Activated CD8-positive, alpha-beta T cell treated with anti-CD3 and anti-CD28 coated beads for 36 hours (primary cell): Measurements from ENCODE around the gene ATXN1. TPM values are rescaled to one million over a fixed set of nuclear protein-coding genes. Genes with fewer than 3 reads are reported as not detected.

ENCODE experiments used
- ATAC-seq: fragments of 200-7000 bp; cut with Tn5 transposase; one replicate; pipeline ENCODE4 v1.10.0; 2021; ENCODE audit warnings: mild to moderate bottlenecking, moderate library complexity
- CTCF ChIA-PET: fragments of 350-600 bp; sonication (Branson Sonifier 250); formaldehyde crosslinking; loops from one replicate; lab custom pipeline; 2021; ENCODE audit warnings: antibody characterized with exemption; lab: Charles Lee
- POLR2A ChIA-PET: fragments of 350-600 bp; sonication (Branson Sonifier 250); formaldehyde crosslinking; loops from one replicate; lab custom pipeline; 2021; ENCODE audit warnings: antibody characterized with exemption; lab: Charles Lee
- DNase-seq: peaks from one replicate; pipeline ENCODE4 v3.0.0-alpha.2; 2020
- H3K27ac Mint-ChIP-seq: one replicate; pipeline ENCODE4 v1.8.0; 2021; ENCODE audit warnings: mild to moderate bottlenecking, mixed read lengths
- H3K27me3 Mint-ChIP-seq: one replicate; pipeline ENCODE4 v1.8.0; 2021; ENCODE audit warnings: mixed read lengths
- H3K36me3 Mint-ChIP-seq: one replicate; pipeline ENCODE4 v1.8.0; 2021; ENCODE audit warnings: low read depth, mixed read lengths
- H3K4me1 Mint-ChIP-seq: one replicate; pipeline ENCODE4 v1.8.0; 2021; ENCODE audit warnings: low read depth, mixed read lengths
- H3K4me3 Mint-ChIP-seq: one replicate; pipeline ENCODE4 v1.8.0; 2021; ENCODE audit warnings: mild to moderate bottlenecking, moderate library complexity, mixed read lengths
- H3K9me3 Mint-ChIP-seq: one replicate; pipeline ENCODE4 v1.8.0; 2021; ENCODE audit warnings: mixed read lengths
- CTCF ChIP-seq: fragments of 200-600 bp; IDR thresholded peaks from one replicate; pipeline ENCODE4 v1.8.0; 2022; ENCODE audit warnings: antibody characterized with exemption, mild to moderate bottlenecking
- intact Hi-C: fragments of 100-400 bp; cut with micrococcal nuclease; formaldehyde crosslinking; loops from one replicate; pipeline ENCODE4 v1.10.0; 2022
- total RNA-seq, 2 experiments: library from RNA; stranded (reverse); gene quantifications; one replicate each; pipeline ENCODE4 v1.2.3, GENCODE V29; 2021

The ATXN1 gene
- total RNA-seq, 2 experiments from 2014 or later = 35.4 to 40.8 TPM

GRCh38 chr6:16689788-16690607 is 71.3 kb downstream of the ATXN1 start:
- intact Hi-C loops = loop anchor here (5.0 to 10.0 kb wide), 3 partner anchors 37 to 365 kb away; partner anchors contain the start of gene ATXN1
- H3K4me1 Mint-ChIP-seq = peaks cover 86% of the 10 kb centered on the region
- H3K4me3 Mint-ChIP-seq = peak overlapping the region; percentile 17
- H3K27ac Mint-ChIP-seq = peak overlapping the region; percentile 92
- no peaks in the 10 kb centered on the region for H3K9me3 Mint-ChIP-seq
- CTCF ChIA-PET = interaction anchor here (1.5 to 3.4 kb wide), 4 partner anchors 9 to 73 kb away, joined by 5 to 16 read pairs (median 10); partner anchors contain the start of gene ATXN1
- ATAC-seq = peak; percentile 22
- no peak for TF ChIP-seq CTCF
- H3K36me3 Mint-ChIP-seq = peaks cover 18% of the 10 kb centered on the region
- H3K27me3 Mint-ChIP-seq = no peaks in the 10 kb centered on the region
- no peak for DNase-seq
- POLR2A ChIA-PET = interaction anchor here (0.6 to 2.8 kb wide), 5 partner anchors 10 to 157 kb away, joined by 3 to 15 read pairs (median 7); partner anchors contain the start of gene ATXN1

- Mint-ChIP-seq H3K27ac (peak overlapping the region; percentile 89), H3K27me3 (no peaks in the 10 kb centered on the region), H3K36me3 (peaks cover 17% of the 10 kb centered on the region), H3K9me3 (no peaks in the 10 kb centered on the region), H3K4me1 (peaks cover 86% of the 10 kb centered on the region), H3K4me3 (no peak overlapping the region)
- ATAC-seq (no peak), DNase-seq (no peak)
- POLR2A ChIA-PET = interaction anchor here (1.0 to 3.1 kb wide), 6 partner anchors 9 to 156 kb away, joined by 3 to 11 read pairs (median 4); no protein-coding TSS in a partner anchor
- intact Hi-C loops = no loop called here
- CTCF ChIA-PET = interaction anchor here (1.0 to 3.4 kb wide), 6 partner anchors 10 to 177 kb away, joined by 3 to 16 read pairs (median 8); partner anchors contain the start of gene ATXN1
- TF ChIP-seq CTCF = no peak
These were observed 72.2 kb downstream of the ATXN1 start for GRCh38 chr6:16688984-16689636.

GRCh38 chr6:16688436-16688835 is 72.8 kb downstream of the ATXN1 start:
- intact Hi-C loops = no loop called here
- no peaks in the 10 kb centered on the region for H3K27me3 Mint-ChIP-seq
- peaks cover 18% of the 10 kb centered on the region for H3K36me3 Mint-ChIP-seq
- DNase-seq = no peak
- no peak overlapping the region for H3K4me3 Mint-ChIP-seq
- peaks cover 88% of the 10 kb centered on the region for H3K4me1 Mint-ChIP-seq
- no peak for ATAC-seq
- H3K27ac Mint-ChIP-seq = peak overlapping the region; percentile 89
- TF ChIP-seq CTCF = no peak
- no peaks in the 10 kb centered on the region for H3K9me3 Mint-ChIP-seq
- ChIA-PET POLR2A (interaction anchor here (1.2 to 3.1 kb wide), 6 partner anchors 10 to 73 kb away, joined by 3 to 11 read pairs (median 4); partner anchors contain the start of gene ATXN1), CTCF (interaction anchor here (0.6 to 3.4 kb wide), 5 partner anchors 11 to 176 kb away, joined by 3 to 16 read pairs (median 4); partner anchors contain the start of gene ATXN1)

GRCh38 chr6:16687045-16687444 is 74.2 kb downstream of the ATXN1 start:
- ATAC-seq (no peak), DNase-seq (no peak)
- Mint-ChIP-seq H3K4me1 (peaks cover 89% of the 10 kb centered on the region), H3K9me3 (peaks cover 2% of the 10 kb centered on the region), H3K27me3 (no peaks in the 10 kb centered on the region), H3K27ac (peak overlapping the region; percentile 89), H3K36me3 (peaks cover 27% of the 10 kb centered on the region), H3K4me3 (peak overlapping the region; percentile 54)
- intact Hi-C loops = no loop called here
- ChIA-PET POLR2A (interaction anchor here (1.1 to 3.1 kb wide), 3 partner anchors 11 to 75 kb away, joined by 3 to 11 read pairs (median 11); partner anchors contain the start of gene ATXN1), CTCF (interaction anchor here (2.0 to 3.4 kb wide), 2 partner anchors 12 to 76 kb away, joined by 11 to 16 read pairs; partner anchors contain the start of gene ATXN1)
- no peak for TF ChIP-seq CTCF
